K562 (cell line): ENCODE data around the gene SAP130. TPM values are rescaled to one million over a fixed set of nuclear protein-coding genes. Genes with fewer than 3 reads are reported as not detected.

Source experiments
- ATAC-seq: fragments of 200-7000 bp; cut with Tn5 transposase; 3 replicates; pipeline ENCODE4 v1.9.1; 2020; ENCODE audit warnings: moderate library complexity
- BruUV-seq: library from RNA; stranded (reverse); fragments of 400-500 nt; replicated peaks from 2 replicates; lab custom pipeline; 2021; lab: Mats Ljungman, UMichigan
- CTCF ChIA-PET: fragments of 300-600 bp; formaldehyde crosslinking; extraction: SDS; loops from one replicate; lab custom pipeline; 2021; ENCODE audit warnings: low intra/inter-chr PET ratio; lab: Yijun Ruan, JAX
- POLR2A ChIA-PET: fragments of 300-600, 350-650 bp; sonication (Branson Sonifier 250); formaldehyde crosslinking; extraction: SDS; loops from one replicate; lab custom pipeline; 2021; ENCODE audit warnings: antibody characterized with exemption, inconsistent platforms; lab: Yijun Ruan, JAX
- DNase-seq, 4 experiments: peaks; one replicate each; pipeline versions ENCODE4 v3.0.0 to v3.0.0-alpha.2; 2011 to 2018; ENCODE audit warnings: low spot score in 3 of 4, mixed read lengths in 3 of 4; ENCODE audit errors: extremely low read depth in 1 of 4
- FAIRE-seq: peaks from 2 replicates; lab custom pipeline; 2011; peaks lifted over from hg19 to GRCh38; lab: Jason Lieb, UNC
- H2AFZ ChIP-seq: 2 replicates; pipeline ENCODE4 v1.6.0; 2011; ENCODE audit warnings: low read depth, low read length, control low read depth, inconsistent platforms
- H3K27ac ChIP-seq: fragments of 200-600 bp; 3 replicates; pipeline ENCODE4 v1.8.0; 2011; ENCODE audit warnings: low read depth, mild to moderate bottlenecking, control low read depth, inconsistent platforms, low read length, moderate library complexity, mixed read lengths; ENCODE audit errors: extremely low read depth
- H3K27me3 ChIP-seq, 2 experiments: fragments of 300-600 bp in 1 of 2; 2 replicates in 1 of 2; 3 replicates in 1 of 2; pipeline versions ENCODE4 v1.6.0 to v1.8.0; 2011; ENCODE audit warnings: inconsistent platforms in 2 of 2, low read length in 2 of 2, mild to moderate bottlenecking in 1 of 2, mixed read lengths in 1 of 2, moderate library complexity in 1 of 2; ENCODE audit not compliant: control insufficient read depth in 2 of 2, insufficient read depth in 2 of 2
- H3K36me3 ChIP-seq: fragments of 300-600 bp; 3 replicates; pipeline ENCODE4 v1.8.0; 2011; ENCODE audit warnings: mild to moderate bottlenecking, low read length, inconsistent platforms; ENCODE audit not compliant: control insufficient read depth, insufficient read depth
- H3K4me1 ChIP-seq, 2 experiments: fragments of 200-600 bp in 1 of 2; replicated peaks in 1 of 2; 2 replicates in 1 of 2; 3 replicates in 1 of 2; pipeline versions ENCODE4 v1.5.1 to v1.8.0; 2011; ENCODE audit warnings: inconsistent platforms in 2 of 2, low read length in 2 of 2, mild to moderate bottlenecking in 1 of 2, mixed read lengths in 1 of 2, moderate library complexity in 1 of 2; ENCODE audit not compliant: control insufficient read depth in 2 of 2, insufficient read depth in 2 of 2
- H3K4me2 ChIP-seq: 2 replicates; pipeline ENCODE4 v1.6.1; 2011; ENCODE audit warnings: low read length, control low read depth, inconsistent platforms, mixed read lengths; ENCODE audit not compliant: insufficient read depth
- H3K4me3 ChIP-seq: fragments of 200-600 bp; sonication (generic), shearing (Covaris generic); 2 replicates; pipeline ENCODE4 v1.5.1; 2016; ENCODE audit warnings: control low read depth, inconsistent platforms
- H3K79me2 ChIP-seq: fragments of 200-600 bp; 3 replicates; pipeline ENCODE4 v1.8.0; 2011; ENCODE audit warnings: low read length, inconsistent platforms; ENCODE audit not compliant: control insufficient read depth, insufficient read depth
- H3K9ac ChIP-seq, 2 experiments: 2 replicates each; pipeline versions ENCODE4 v1.6.0 to v1.6.1; 2011; ENCODE audit warnings: low read depth in 2 of 2, low read length in 2 of 2, control low read depth in 1 of 2, inconsistent platforms in 1 of 2, mild to moderate bottlenecking in 1 of 2, mixed read lengths in 1 of 2; ENCODE audit not compliant: insufficient read depth in 1 of 2
- H3K9me1 ChIP-seq: one replicate; pipeline ENCODE4 v1.6.0; 2011; ENCODE audit warnings: inconsistent platforms, mild to moderate bottlenecking, low read length, moderate library complexity; ENCODE audit not compliant: control insufficient read depth, insufficient read depth
- H3K9me3 ChIP-seq: replicated peaks from 2 replicates; pipeline ENCODE4 v1.5.1; 2011; ENCODE audit warnings: low read depth, low read length, inconsistent platforms; ENCODE audit not compliant: control insufficient read depth, insufficient read depth
- H4K20me1 ChIP-seq: replicated peaks from 2 replicates; pipeline ENCODE4 v1.6.1; 2011; ENCODE audit warnings: low read length, inconsistent platforms, mixed read lengths; ENCODE audit not compliant: control insufficient read depth, insufficient read depth
- BCOR ChIP-seq: fragments of 450-650 bp; IDR thresholded peaks from 2 replicates; pipeline ENCODE4 v1.6.1; 2016
- ESRRB ChIP-seq: fragments of 250-450 bp; sonication (Bioruptor Pico); IDR thresholded peaks from 2 replicates; pipeline ENCODE4 v1.5.0; 2020; ENCODE audit warnings: mild to moderate bottlenecking, moderate library complexity, borderline replicate concordance
- KDM1A ChIP-seq, 2 experiments: fragments of 450-650 bp; IDR thresholded peaks; 2 replicates each; pipeline ENCODE4 v1.6.1; 2016; ENCODE audit warnings: mild to moderate bottlenecking in 2 of 2
- PYGO2 ChIP-seq: fragments of 450-650 bp; IDR thresholded peaks from 2 replicates; pipeline ENCODE4 v1.6.1; 2016; ENCODE audit warnings: mild to moderate bottlenecking, missing genetic modification characterization, moderate library complexity, missing compliant biosample characterization
- RBM25 ChIP-seq: fragments of 200-400 bp; formaldehyde crosslinking; IDR thresholded peaks from 2 replicates; pipeline ENCODE4 v1.6.1; 2018; ENCODE audit warnings: low read length, low read depth, moderate library complexity; ENCODE audit not compliant: severe bottlenecking
- SIN3A ChIP-seq, 2 experiments: fragments of 150-350 bp in 1 of 2; IDR thresholded peaks; 2 replicates each; pipeline ENCODE4 v1.6.1; 2011 to 2016; ENCODE audit warnings: borderline replicate concordance in 2 of 2, low read depth in 2 of 2, low read length in 2 of 2, mild to moderate bottlenecking in 2 of 2, moderate library complexity in 2 of 2; ENCODE audit not compliant: control insufficient read depth in 1 of 2
- SLC30A9 ChIP-seq: fragments of 250-450 bp; sonication (Bioruptor Pico); IDR thresholded peaks from 2 replicates; pipeline ENCODE4 v1.8.0; 2022; ENCODE audit warnings: mild to moderate bottlenecking, moderate library complexity
- SMAD4 ChIP-seq: fragments of 250-450 bp; sonication (Bioruptor Pico); conservative IDR thresholded peaks from 2 replicates; pipeline ENCODE4 v1.8.0; 2021; ENCODE audit warnings: inconsistent platforms, mild to moderate bottlenecking, moderate library complexity
- WHSC1 ChIP-seq: IDR thresholded peaks from one replicate; pipeline ENCODE4 v1.6.1; 2012; ENCODE audit warnings: low read length, control low read depth, inconsistent platforms
- ZNF140 ChIP-seq: fragments of 250-450 bp; sonication (Bioruptor Pico); IDR thresholded peaks from 2 replicates; pipeline ENCODE4 v1.8.0; 2021; ENCODE audit warnings: moderate library complexity, mild to moderate bottlenecking, inconsistent platforms
- ZNF146 ChIP-seq: IDR thresholded peaks from one replicate; pipeline ENCODE4 v1.6.1; 2018; ENCODE audit warnings: missing compliant biosample characterization; ENCODE audit not compliant: unreplicated experiment
- ZNF347 ChIP-seq: fragments of 450-650 bp; formaldehyde crosslinking; IDR thresholded peaks from 2 replicates; pipeline ENCODE4 v1.4.0; 2020; ENCODE audit warnings: low read depth, mild to moderate bottlenecking, moderate library complexity
- WGBS: fragments of 100-300 bp; shearing (Covaris generic); methylation state at CpG from one replicate; pipeline ENCODE4 v1.1.6; 2016; ENCODE audit warnings: low coverage, mixed read lengths; ENCODE audit not compliant: insufficient coverage; ENCODE audit errors: missing lambda C conversion rate; 5-methylcytosine and 5-hydroxymethylcytosine counted together
- in situ Hi-C: fragments of 300-500 bp; cut with MboI; formaldehyde crosslinking; loops from 4 replicates; pipeline ENCODE4 v1.15.0; 2018; ENCODE audit warnings: inconsistent platforms, mixed read lengths
- intact Hi-C: fragments of 100-400 bp; cut with micrococcal nuclease; formaldehyde crosslinking; loops from 2 replicates; pipeline ENCODE4 v1.14.2; 2022
- polyA plus RNA-seq, 8 experiments: library from polyadenylated mRNA; depleted of rRNA in 4 of 8; stranded (reverse) in 5 of 8; unstranded in 3 of 8; fragments of >200 nt; fragmentation: Nextera tagmentation in 2 of 8; fragmentation: Illumina TruSeq in 1 of 8; extraction: Ambion mirVana in 2 of 8; extraction: Trizol in 1 of 8; gene quantifications; 2 replicates each; pipeline versions ENCODE4 v1.2.1 to v1.2.3, GENCODE V29; 2011 to 2014; ENCODE audit warnings: inconsistent platforms in 1 of 8, missing spikeins in 1 of 8
- total RNA-seq, 7 experiments: library from RNA; depleted of rRNA in 6 of 7; stranded (reverse); fragments of >200 nt in 6 of 7; fragmentation: Illumina TruSeq in 2 of 7; extraction: Trizol in 2 of 7; gene quantifications; 2 replicates each; pipeline versions ENCODE4 v1.2.1 to v1.2.3, GENCODE V29; 2011 to 2021; ENCODE audit warnings: low replicate concordance in 1 of 7

Gene SAP130
- total and polyA plus RNA-seq, 9 of the 15 experiments (the other 6 are each of a cell fraction or from before 2014, with no cell fraction given), result 4.5 to 33.4 (median 7.4) TPM

DNA sequence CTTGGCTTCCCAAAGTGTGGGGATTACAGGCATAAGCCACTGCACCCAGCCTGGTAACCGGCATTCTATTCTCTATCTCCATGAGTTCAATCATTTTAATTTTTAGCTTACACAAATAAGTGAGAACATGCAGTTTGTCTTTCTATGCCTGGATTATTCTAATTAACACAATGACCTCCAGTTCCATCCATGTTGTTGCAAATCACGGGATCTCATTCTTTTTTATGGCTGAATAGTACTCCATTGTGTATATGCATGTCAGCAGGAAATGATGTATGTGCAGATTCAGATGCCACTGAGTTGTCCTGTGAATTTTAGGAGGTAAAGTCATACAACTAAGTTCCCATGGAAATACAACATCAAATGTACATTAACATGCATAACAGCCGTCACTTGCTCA lies 117.4 kb downstream of the SAP130 start:
- DNase-seq, result no peak
- Histone ChIP-seq H3K9me3 (no peaks in the 10 kb centered on the region), H4K20me1 (no peaks in the 10 kb centered on the region; the same call in 1 of the 2 replicates), H3K9ac (no peak overlapping the region), H3K27ac (no peak overlapping the region), H3K9me1 (no peaks in the 10 kb centered on the region), H2AFZ (no peak overlapping the region), H3K4me3 (no peak overlapping the region), H3K4me2 (no peak overlapping the region), H3K79me2 (no peaks in the 10 kb centered on the region), H3K27me3 (peaks cover 6 to 24% of the 10 kb centered on the region in 2 experiments), H3K36me3 (no peaks in the 10 kb centered on the region), H3K4me1 (peaks cover 5 to 8% of the 10 kb centered on the region in 2 experiments; a peak in 3 of 5 replicates)
- peak; percentile 64; the same call in 1 of the 2 replicates for TF ChIP-seq BCOR
- no peak for TF ChIP-seq WHSC1
- TF ChIP-seq ZNF347 (CRISPR knock-in tag), result no peak
- peak; percentile 93 for TF ChIP-seq ZNF146 (CRISPR knock-in tag)
- peak; percentile 32 to 43; a peak in 2 of 4 replicates for TF ChIP-seq KDM1A (IDR thresholded peaks at IDR 0.05)
- TF ChIP-seq RBM25, result peak; percentile 79
- intact Hi-C loops (no loop called here), in situ Hi-C loops (no loop called here)
- BruUV-seq, result no TSS peak
- no peak for ATAC-seq
- WGBS, result 58% methylated on average over 3 of the region's 3 CpGs
- FAIRE-seq, result no peak
- ChIA-PET POLR2A (no interaction called here), CTCF (no interaction called here)

DNA sequence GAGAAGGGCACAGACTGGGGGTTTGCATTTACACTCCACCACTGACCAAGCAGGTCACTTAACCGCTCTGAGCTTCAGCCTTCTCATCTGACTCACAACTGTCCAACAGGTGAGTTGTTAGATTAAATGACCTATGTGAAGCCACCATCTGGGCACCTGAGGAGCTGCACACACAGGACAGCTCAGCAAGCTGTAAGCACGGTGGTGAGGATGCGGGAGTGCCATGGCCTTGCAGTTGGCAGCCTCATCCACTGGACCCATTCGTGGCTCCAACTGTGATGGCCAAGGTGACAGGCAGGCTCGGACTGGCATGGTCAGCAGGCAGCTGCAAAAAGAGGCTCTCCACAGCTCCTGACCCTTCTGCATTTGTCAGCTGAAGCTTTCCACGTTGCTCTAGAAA lies 118.8 kb downstream of the SAP130 start:
- peak overlapping the region in 1 of 2 experiments; percentile 50; a peak in 1 of 4 replicates for H3K9ac ChIP-seq
- H2AFZ ChIP-seq, result no peak overlapping the region
- ATAC-seq (no peak; the same call in 2 of the 3 replicates), FAIRE-seq (no peak), DNase-seq (no peak)
- in situ Hi-C loops (no loop called here), intact Hi-C loops (no loop called here)
- 6% methylated on average over 5 of the region's 6 CpGs for WGBS
- BruUV-seq, result no TSS peak
- H3K27ac ChIP-seq, result no peak overlapping the region
- H3K4me2 ChIP-seq, result no peak overlapping the region
- H3K4me3 ChIP-seq, result no peak overlapping the region
- H4K20me1 ChIP-seq, result no peaks in the 10 kb centered on the region; the same call in 1 of the 2 replicates
- H3K27me3 ChIP-seq, result peaks cover 6 to 34% of the 10 kb centered on the region in 2 experiments
- ChIA-PET POLR2A (interaction anchor here (0.5 to 0.6 kb wide), 3 partner anchors 20 to 56 kb away, joined by 3 read pairs; no protein-coding TSS in a partner anchor), CTCF (no interaction called here)
- no peaks in the 10 kb centered on the region for H3K9me3 ChIP-seq
- H3K36me3 ChIP-seq, result no peaks in the 10 kb centered on the region
- no peaks in the 10 kb centered on the region for H3K79me2 ChIP-seq
- H3K4me1 ChIP-seq, result peaks cover 5 to 8% of the 10 kb centered on the region in 2 experiments; a peak in 3 of 5 replicates
- H3K9me1 ChIP-seq, result no peaks in the 10 kb centered on the region
- TF ChIP-seq SMAD4 (CRISPR knock-in tag) (no peak), ESRRB (CRISPR knock-in tag) (no peak), ZNF140 (no peak), SIN3A (IDR thresholded peaks at IDR 0.05; ENCODE audit: borderline replicate concordance in 2 of 2, control insufficient read depth in 1 of 2, low read depth in 2 of 2, low read length in 2 of 2) (no peak), SLC30A9 (CRISPR knock-in tag) (no peak), PYGO2 (no peak)
